HEK293 (cell line): Measurements from ENCODE around the gene UGT1A6.

ENCODE experiments used
- PRDM10 ChIP-seq: fragments of 450-650 bp; formaldehyde crosslinking; IDR thresholded peaks from 2 replicates; pipeline ENCODE4 v1.5.1; 2016; ENCODE audit warnings: missing biosample characterization, missing genetic modification characterization
- REPIN1 ChIP-seq: fragments of 450-650 bp; formaldehyde crosslinking; IDR thresholded peaks from 2 replicates; pipeline ENCODE4 v1.5.1; 2017; ENCODE audit warnings: missing biosample characterization, missing genetic modification characterization, low read depth
- REST ChIP-seq: fragments of 450-650 bp; formaldehyde crosslinking; IDR thresholded peaks from 2 replicates; pipeline ENCODE4 v1.5.1; 2016; ENCODE audit warnings: missing biosample characterization, missing genetic modification characterization
- SCRT1 ChIP-seq: fragments of 450-650 bp; formaldehyde crosslinking; IDR thresholded peaks from 2 replicates; pipeline ENCODE4 v1.5.1; 2016; ENCODE audit warnings: missing biosample characterization, missing genetic modification characterization, borderline replicate concordance
- WT1 ChIP-seq: fragments of 450-650 bp; formaldehyde crosslinking; IDR thresholded peaks from 2 replicates; pipeline ENCODE4 v1.5.1; 2016; ENCODE audit warnings: missing biosample characterization, missing genetic modification characterization
- ZNF157 ChIP-seq: fragments of 450-650 bp; formaldehyde crosslinking; IDR thresholded peaks from 2 replicates; pipeline ENCODE4 v1.5.1; 2016; ENCODE audit warnings: missing biosample characterization, missing genetic modification characterization
- ZNF175 ChIP-seq: fragments of 450-650 bp; formaldehyde crosslinking; IDR thresholded peaks from 2 replicates; pipeline ENCODE4 v1.5.1; 2016; ENCODE audit warnings: missing biosample characterization, missing genetic modification characterization
- ZNF341 ChIP-seq: fragments of 450-650 bp; formaldehyde crosslinking; IDR thresholded peaks from 2 replicates; pipeline ENCODE4; 2016; ENCODE audit warnings: low read depth, missing biosample characterization, missing genetic modification characterization
- ZNF391 ChIP-seq: fragments of 450-650 bp; formaldehyde crosslinking; IDR thresholded peaks from 2 replicates; pipeline ENCODE4 v1.5.1; 2016; ENCODE audit warnings: low read depth, missing biosample characterization, missing genetic modification characterization, borderline replicate concordance
- ZNF768 ChIP-seq: fragments of 450-650 bp; formaldehyde crosslinking; IDR thresholded peaks from 2 replicates; pipeline ENCODE4 v1.5.1; 2018; ENCODE audit warnings: missing biosample characterization, mild to moderate bottlenecking, missing genetic modification characterization
- TF ChIP-seq, protein P1 (sequence below): fragments of 450-650 bp; formaldehyde crosslinking; IDR thresholded peaks from 2 replicates; pipeline ENCODE4 v1.5.1; 2016; ENCODE audit warnings: missing biosample characterization, missing genetic modification characterization

- TF ChIP-seq, protein P1, sequence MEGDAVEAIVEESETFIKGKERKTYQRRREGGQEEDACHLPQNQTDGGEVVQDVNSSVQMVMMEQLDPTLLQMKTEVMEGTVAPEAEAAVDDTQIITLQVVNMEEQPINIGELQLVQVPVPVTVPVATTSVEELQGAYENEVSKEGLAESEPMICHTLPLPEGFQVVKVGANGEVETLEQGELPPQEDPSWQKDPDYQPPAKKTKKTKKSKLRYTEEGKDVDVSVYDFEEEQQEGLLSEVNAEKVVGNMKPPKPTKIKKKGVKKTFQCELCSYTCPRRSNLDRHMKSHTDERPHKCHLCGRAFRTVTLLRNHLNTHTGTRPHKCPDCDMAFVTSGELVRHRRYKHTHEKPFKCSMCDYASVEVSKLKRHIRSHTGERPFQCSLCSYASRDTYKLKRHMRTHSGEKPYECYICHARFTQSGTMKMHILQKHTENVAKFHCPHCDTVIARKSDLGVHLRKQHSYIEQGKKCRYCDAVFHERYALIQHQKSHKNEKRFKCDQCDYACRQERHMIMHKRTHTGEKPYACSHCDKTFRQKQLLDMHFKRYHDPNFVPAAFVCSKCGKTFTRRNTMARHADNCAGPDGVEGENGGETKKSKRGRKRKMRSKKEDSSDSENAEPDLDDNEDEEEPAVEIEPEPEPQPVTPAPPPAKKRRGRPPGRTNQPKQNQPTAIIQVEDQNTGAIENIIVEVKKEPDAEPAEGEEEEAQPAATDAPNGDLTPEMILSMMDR (tag by site-specific recombination): no peak
- TF ChIP-seq ZNF175 (tag by site-specific recombination) (no peak), ZNF157 (no peak), ZNF341 (tag by site-specific recombination) (no peak), SCRT1 (tag by site-specific recombination) (no peak), WT1 (tag by site-specific recombination) (no peak), ZNF391 (tag by site-specific recombination) (no peak), REST (tag by site-specific recombination) (no peak), REPIN1 (tag by site-specific recombination) (no peak), PRDM10 (tag by site-specific recombination) (no peak), ZNF768 (tag by site-specific recombination) (no peak)
Observed at GRCh38 chr2:233760043-233760442, 67.4 kb downstream of the UGT1A6 start, which contains the start of gene UGT1A1.
